K562 (cell line): ENCODE measurements around the gene RCC2. TPM values are rescaled to one million over a fixed set of nuclear protein-coding genes. Genes with fewer than 3 reads are reported as not detected.

Source experiments
- L3MBTL2 ChIP-seq: fragments of 450-650 bp; IDR thresholded peaks from 2 replicates; pipeline ENCODE4 v1.6.1; 2016; ENCODE audit warnings: mild to moderate bottlenecking, moderate library complexity
- NCOA2 ChIP-seq, 2 experiments: fragments of 450-650 bp; IDR thresholded peaks; 2 replicates each; pipeline ENCODE4 v1.6.1; 2018; ENCODE audit warnings: mild to moderate bottlenecking in 2 of 2, moderate library complexity in 1 of 2; ENCODE audit not compliant: partially characterized antibody in 2 of 2
- PHB2 ChIP-seq: fragments of 450-650 bp; IDR thresholded peaks from 2 replicates; pipeline ENCODE4 v1.6.1; 2017; ENCODE audit warnings: low read depth
- SNRNP70 ChIP-seq: fragments of 200-400 bp; formaldehyde crosslinking; optimal IDR thresholded peaks from 2 replicates; pipeline ENCODE3; 2017; ENCODE audit warnings: low read depth, low read length
- polyA plus RNA-seq, 8 experiments: library from polyadenylated mRNA; depleted of rRNA in 4 of 8; stranded (reverse) in 5 of 8; unstranded in 3 of 8; fragments of >200 nt; fragmentation: Nextera tagmentation in 2 of 8; fragmentation: Illumina TruSeq in 1 of 8; extraction: Ambion mirVana in 2 of 8; extraction: Trizol in 1 of 8; gene quantifications; 2 replicates each; pipeline versions ENCODE4 v1.2.1 to v1.2.3, GENCODE V29; 2011 to 2014; ENCODE audit warnings: inconsistent platforms in 1 of 8, missing spikeins in 1 of 8
- total RNA-seq, 7 experiments: library from RNA; depleted of rRNA in 6 of 7; stranded (reverse); fragments of >200 nt in 6 of 7; fragmentation: Illumina TruSeq in 2 of 7; extraction: Trizol in 2 of 7; gene quantifications; 2 replicates each; pipeline versions ENCODE4 v1.2.1 to v1.2.3, GENCODE V29; 2011 to 2021; ENCODE audit warnings: low replicate concordance in 1 of 7
- TF ChIP-seq, protein P1 (sequence below), 2 experiments: fragments of 250-450 bp in 1 of 2; fragments of 450-650 bp in 1 of 2; sonication (Bioruptor Pico) in 1 of 2; IDR thresholded peaks; 2 replicates each; pipeline versions ENCODE4 v1.6.1 to v1.8.0; 2016 to 2021; ENCODE audit warnings: mild to moderate bottlenecking in 2 of 2, moderate library complexity in 2 of 2, missing compliant biosample characterization in 1 of 2, missing genetic modification characterization in 1 of 2
- TF ChIP-seq, protein P2 (sequence below): IDR thresholded peaks from 3 replicates; pipeline ENCODE4 v1.6.1; 2011; ENCODE audit warnings: borderline replicate concordance, mild to moderate bottlenecking; ENCODE audit not compliant: insufficient read length, insufficient read depth
- TF ChIP-seq, protein P3 (sequence below), 2 experiments: fragments of 150-350 bp in 1 of 2; IDR thresholded peaks; 2 replicates each; pipeline ENCODE4 v1.6.1; 2012 to 2016; ENCODE audit warnings: low read depth in 2 of 2, low read length in 2 of 2, mild to moderate bottlenecking in 1 of 2, moderate library complexity in 1 of 2
- TF ChIP-seq, protein P4 (sequence below), 2 experiments: fragments of 450-650 bp in 1 of 2; sonication (generic) in 1 of 2; formaldehyde crosslinking in 1 of 2; IDR thresholded peaks; 2 replicates each; pipeline versions ENCODE4 v1.7.1 to v1.9.0; 2016 to 2022; ENCODE audit warnings: inconsistent platforms in 1 of 2, mild to moderate bottlenecking in 1 of 2, missing genetic modification reagents in 1 of 2
- TF ChIP-seq, protein P5 (sequence below): fragments of 450-650 bp; conservative IDR thresholded peaks from 2 replicates; pipeline ENCODE4 v1.6.1; 2016; ENCODE audit warnings: missing genetic modification characterization, low read depth, mild to moderate bottlenecking, control low read depth, missing compliant biosample characterization

The RCC2 gene
- total and polyA plus RNA-seq, 9 of the 15 experiments (the other 6 are each of a cell fraction or from before 2014, with no cell fraction given) = 31.8 to 292 (median 116) TPM

DNA sequence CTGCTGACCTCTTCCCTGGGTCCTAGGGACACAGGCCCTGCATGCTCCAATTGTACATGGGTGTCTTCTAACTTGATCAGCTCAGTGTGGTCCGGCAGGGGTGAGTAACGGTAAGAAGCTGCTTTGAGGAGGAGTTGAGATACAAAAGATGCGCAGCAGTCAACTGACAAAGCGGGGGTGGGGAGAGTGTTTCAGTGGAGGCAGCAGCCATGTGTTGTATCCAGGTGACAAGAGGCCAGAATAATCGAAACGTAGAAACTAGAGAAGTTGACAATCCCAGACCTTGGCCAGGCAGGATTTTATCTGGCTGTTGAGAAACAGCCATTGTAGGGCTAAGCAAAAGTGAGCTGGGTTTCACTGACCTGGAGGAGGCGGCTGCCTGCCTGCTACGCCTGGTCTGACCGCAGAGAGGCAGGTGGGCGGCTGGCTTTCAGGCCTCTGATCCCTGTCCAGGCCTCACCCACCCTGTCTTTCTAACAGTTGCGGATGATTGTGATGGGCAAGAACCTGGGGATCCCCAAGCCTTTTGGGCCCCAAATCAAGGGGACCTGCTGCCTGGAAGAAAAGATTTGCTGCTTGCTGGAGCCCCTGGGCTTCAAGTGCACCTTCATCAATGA, 38.6 kb downstream of the RCC2 start (continued):
- TF ChIP-seq, protein P1, sequence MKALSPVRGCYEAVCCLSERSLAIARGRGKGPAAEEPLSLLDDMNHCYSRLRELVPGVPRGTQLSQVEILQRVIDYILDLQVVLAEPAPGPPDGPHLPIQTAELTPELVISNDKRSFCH (CRISPR knock-in tag; IDR thresholded peaks at IDR 0.05) = no peak
- TF ChIP-seq, protein P1 (tag; IDR thresholded peaks at IDR 0.05) = no peak
- TF ChIP-seq, protein P2, sequence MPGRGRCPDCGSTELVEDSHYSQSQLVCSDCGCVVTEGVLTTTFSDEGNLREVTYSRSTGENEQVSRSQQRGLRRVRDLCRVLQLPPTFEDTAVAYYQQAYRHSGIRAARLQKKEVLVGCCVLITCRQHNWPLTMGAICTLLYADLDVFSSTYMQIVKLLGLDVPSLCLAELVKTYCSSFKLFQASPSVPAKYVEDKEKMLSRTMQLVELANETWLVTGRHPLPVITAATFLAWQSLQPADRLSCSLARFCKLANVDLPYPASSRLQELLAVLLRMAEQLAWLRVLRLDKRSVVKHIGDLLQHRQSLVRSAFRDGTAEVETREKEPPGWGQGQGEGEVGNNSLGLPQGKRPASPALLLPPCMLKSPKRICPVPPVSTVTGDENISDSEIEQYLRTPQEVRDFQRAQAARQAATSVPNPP = no peak
- no peak for TF ChIP-seq SNRNP70
- TF ChIP-seq, protein P3, sequence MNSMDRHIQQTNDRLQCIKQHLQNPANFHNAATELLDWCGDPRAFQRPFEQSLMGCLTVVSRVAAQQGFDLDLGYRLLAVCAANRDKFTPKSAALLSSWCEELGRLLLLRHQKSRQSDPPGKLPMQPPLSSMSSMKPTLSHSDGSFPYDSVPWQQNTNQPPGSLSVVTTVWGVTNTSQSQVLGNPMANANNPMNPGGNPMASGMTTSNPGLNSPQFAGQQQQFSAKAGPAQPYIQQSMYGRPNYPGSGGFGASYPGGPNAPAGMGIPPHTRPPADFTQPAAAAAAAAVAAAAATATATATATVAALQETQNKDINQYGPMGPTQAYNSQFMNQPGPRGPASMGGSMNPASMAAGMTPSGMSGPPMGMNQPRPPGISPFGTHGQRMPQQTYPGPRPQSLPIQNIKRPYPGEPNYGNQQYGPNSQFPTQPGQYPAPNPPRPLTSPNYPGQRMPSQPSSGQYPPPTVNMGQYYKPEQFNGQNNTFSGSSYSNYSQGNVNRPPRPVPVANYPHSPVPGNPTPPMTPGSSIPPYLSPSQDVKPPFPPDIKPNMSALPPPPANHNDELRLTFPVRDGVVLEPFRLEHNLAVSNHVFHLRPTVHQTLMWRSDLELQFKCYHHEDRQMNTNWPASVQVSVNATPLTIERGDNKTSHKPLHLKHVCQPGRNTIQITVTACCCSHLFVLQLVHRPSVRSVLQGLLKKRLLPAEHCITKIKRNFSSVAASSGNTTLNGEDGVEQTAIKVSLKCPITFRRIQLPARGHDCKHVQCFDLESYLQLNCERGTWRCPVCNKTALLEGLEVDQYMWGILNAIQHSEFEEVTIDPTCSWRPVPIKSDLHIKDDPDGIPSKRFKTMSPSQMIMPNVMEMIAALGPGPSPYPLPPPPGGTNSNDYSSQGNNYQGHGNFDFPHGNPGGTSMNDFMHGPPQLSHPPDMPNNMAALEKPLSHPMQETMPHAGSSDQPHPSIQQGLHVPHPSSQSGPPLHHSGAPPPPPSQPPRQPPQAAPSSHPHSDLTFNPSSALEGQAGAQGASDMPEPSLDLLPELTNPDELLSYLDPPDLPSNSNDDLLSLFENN (IDR thresholded peaks at IDR 0.05; ENCODE audit: low read depth in 2 of 2, low read length in 2 of 2) = no peak
- TF ChIP-seq PHB2 = no peak
- TF ChIP-seq, protein P4, sequence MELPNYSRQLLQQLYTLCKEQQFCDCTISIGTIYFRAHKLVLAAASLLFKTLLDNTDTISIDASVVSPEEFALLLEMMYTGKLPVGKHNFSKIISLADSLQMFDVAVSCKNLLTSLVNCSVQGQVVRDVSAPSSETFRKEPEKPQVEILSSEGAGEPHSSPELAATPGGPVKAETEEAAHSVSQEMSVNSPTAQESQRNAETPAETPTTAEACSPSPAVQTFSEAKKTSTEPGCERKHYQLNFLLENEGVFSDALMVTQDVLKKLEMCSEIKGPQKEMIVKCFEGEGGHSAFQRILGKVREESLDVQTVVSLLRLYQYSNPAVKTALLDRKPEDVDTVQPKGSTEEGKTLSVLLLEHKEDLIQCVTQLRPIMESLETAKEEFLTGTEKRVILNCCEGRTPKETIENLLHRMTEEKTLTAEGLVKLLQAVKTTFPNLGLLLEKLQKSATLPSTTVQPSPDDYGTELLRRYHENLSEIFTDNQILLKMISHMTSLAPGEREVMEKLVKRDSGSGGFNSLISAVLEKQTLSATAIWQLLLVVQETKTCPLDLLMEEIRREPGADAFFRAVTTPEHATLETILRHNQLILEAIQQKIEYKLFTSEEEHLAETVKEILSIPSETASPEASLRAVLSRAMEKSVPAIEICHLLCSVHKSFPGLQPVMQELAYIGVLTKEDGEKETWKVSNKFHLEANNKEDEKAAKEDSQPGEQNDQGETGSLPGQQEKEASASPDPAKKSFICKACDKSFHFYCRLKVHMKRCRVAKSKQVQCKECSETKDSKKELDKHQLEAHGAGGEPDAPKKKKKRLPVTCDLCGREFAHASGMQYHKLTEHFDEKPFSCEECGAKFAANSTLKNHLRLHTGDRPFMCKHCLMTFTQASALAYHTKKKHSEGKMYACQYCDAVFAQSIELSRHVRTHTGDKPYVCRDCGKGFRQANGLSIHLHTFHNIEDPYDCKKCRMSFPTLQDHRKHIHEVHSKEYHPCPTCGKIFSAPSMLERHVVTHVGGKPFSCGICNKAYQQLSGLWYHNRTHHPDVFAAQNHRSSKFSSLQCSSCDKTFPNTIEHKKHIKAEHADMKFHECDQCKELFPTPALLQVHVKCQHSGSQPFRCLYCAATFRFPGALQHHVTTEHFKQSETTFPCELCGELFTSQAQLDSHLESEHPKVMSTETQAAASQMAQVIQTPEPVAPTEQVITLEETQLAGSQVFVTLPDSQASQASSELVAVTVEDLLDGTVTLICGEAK (IDR thresholded peaks at IDR 0.05) = no peak
- TF ChIP-seq, protein P4 (CRISPR knock-in tag; IDR thresholded peaks at IDR 0.05) = no peak
- no peak for TF ChIP-seq NCOA2 (IDR thresholded peaks at IDR 0.05; ENCODE audit: partially characterized antibody in 2 of 2)
- TF ChIP-seq L3MBTL2 = peak; percentile 48; the same call in 1 of the 2 replicates
- TF ChIP-seq, protein P5, sequence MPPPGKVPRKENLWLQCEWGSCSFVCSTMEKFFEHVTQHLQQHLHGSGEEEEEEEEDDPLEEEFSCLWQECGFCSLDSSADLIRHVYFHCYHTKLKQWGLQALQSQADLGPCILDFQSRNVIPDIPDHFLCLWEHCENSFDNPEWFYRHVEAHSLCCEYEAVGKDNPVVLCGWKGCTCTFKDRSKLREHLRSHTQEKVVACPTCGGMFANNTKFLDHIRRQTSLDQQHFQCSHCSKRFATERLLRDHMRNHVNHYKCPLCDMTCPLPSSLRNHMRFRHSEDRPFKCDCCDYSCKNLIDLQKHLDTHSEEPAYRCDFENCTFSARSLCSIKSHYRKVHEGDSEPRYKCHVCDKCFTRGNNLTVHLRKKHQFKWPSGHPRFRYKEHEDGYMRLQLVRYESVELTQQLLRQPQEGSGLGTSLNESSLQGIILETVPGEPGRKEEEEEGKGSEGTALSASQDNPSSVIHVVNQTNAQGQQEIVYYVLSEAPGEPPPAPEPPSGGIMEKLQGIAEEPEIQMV (tag) = no peak
